GM08714 (cell line): ENCODE data around the gene UBE3C.
"Not testable (repeated sequence)": the region's sequence is repeated elsewhere in the genome, so short reads cannot be mapped to it uniquely, and the experiment has no call there.

Experiments
- H3K4me3 ChIP-seq: fragments of 200-500 bp; sonication (Bioruptor generic); 2 replicates; pipeline ENCODE4 v1.5.1; 2014; ENCODE audit warnings: mild to moderate bottlenecking, low read length, inconsistent platforms
- ZNF274 ChIP-seq: IDR thresholded peaks from 2 replicates; pipeline ENCODE4 v1.6.1; 2012; ENCODE audit warnings: mild to moderate bottlenecking, low read depth, low read length

Gene UBE3C

DNA sequence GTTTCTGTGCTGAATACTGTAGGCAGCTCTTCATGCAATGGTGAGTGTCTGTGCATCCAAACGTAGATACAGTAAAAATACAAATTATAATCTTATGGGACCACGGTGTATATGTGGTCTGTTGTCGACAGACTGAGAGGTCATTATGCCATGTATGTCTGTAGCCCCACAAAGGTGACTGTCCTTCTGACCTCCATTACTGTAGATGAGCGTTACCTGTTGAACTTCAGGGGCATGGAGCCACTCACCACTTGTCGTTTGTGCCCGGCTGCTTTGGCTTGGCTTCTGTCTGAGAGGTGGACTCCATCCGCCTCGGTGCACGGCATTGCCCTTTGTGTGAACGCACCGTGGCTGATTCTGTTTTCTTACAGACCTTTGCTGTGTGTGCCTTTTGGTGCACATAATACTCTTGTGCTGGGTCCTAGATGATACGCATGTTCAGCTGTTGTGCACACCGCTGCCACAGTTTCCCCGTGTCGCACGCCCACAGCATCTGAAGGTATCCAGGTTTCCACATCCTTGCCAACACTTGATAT is 2.9 kb downstream of the UBE3C start:
- H3K4me3 ChIP-seq: no peak overlapping the region
- no peak for TF ChIP-seq ZNF274

DNA sequence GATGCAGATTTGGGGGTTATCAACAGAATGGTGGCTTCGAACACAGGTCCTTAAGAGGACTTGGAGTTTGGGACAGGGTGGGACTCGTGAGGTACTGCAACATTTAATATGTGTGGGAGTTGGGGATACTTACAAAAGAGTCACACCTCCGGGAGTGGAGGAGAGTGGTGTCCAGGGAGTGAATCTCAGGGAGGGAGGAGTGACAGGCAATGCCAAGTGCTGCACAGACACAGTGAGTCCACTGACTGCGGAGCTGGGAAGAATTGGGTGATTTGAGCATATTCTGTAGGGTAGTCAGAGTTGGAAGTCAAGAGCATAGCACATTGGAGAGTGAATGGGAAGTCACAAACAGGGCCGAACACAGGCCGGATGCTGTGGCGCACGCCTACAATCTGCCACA is 5.1 kb downstream of the UBE3C start:
- TF ChIP-seq ZNF274: no peak
- no peak overlapping the region for H3K4me3 ChIP-seq

DNA sequence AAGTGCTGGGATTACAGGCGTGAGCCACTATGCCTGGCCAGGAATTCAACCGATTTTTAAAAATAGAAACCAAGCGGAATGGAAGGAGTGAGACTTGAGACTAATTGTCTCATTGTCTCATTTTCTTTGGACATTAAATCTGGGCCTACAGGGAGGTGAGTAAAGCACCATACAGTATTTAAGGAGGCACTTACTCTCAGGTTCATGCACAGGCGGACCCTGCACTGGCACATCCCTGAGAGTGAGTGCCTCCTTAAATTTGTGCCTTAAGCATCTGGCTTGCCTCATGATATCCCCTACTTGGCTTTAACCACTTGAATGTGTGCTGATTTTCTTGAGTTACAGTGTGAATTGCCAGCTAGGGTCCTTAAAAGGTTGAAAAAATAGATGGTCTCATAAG is 10.6 kb downstream of the UBE3C start:
- no peak for TF ChIP-seq ZNF274
- H3K4me3 ChIP-seq: no peak overlapping the region

DNA sequence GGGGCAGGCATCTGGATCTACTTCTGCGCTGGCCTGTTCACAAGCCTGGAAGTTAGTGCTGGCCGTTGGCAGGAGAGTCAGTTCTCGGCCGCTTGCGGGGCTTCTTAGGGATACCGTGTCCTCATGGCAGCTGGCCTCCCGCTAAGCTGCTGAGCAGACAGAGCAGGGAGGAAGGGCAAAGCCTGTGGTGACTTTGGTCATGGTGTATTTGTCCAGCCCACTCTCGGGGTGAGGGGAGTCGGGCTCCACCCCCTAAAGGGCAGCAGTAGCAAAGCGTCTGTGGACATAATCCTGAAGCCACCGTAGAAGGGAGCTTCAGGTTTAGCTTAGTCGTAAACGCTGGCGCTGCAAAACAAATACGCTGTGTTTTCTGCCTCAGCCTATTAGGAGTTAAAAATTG is 12.2 kb downstream of the UBE3C start:
- no peak overlapping the region for H3K4me3 ChIP-seq
- no peak for TF ChIP-seq ZNF274

DNA sequence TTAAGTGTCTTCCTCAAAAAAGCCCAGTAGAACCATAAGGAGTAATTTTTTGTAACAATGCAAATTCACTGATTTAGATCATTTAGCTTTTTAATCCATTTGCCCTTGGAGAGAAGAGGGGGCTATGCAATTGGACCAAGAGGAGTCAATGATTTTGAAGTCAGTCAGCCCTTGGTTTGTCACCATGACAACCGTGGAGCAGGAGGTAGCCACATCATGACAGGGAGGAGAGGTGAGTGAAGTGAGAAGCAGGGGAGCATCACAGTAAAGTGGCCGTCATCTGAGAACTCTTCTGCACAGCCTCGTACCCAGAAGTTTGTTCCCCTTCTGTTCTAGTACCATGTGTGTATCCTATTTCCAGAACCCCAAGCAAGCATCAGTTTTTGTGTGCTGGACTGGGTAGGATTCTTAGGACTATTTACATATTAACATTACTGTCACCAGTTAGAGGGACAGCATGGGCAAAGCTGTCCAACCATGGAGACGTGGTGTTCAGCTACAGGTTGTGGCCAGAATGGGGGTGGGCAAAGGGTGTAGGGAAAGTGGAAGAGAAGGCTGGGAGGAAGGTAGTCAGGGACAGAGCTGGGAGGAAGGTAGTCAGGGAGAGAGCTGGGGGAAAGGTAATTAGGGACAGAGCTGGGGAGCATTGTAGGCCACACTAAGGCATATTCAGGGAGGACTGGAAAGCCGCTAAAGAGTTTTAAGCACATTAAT is 13.1 kb downstream of the UBE3C start:
- H3K4me3 ChIP-seq: no peak overlapping the region

DNA sequence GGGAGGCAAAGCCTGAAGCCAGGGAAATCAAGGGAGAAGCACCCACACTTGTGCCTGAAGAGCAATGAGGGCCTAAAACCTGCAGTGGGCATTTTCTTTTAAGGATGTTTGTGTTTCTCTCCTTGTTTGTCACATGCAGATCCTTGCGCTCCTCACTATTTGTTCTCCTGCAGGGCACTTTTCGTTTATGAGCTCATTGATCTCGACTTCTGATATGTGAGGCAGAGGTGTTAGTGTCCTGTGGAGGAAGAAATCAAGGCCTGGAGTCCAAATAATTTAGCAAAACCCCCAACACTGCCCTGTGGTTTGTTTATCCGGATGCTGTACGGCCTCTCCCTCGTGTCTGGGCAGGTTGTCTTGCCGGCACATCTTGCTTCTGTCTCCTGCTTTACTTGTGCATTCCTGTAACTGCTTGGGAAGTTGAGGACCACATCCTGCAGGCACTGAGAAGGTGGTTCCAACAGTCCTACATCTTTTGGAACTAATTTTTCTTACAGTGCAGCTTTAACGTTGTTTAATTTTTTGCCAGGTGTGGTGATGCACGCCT is 13.7 kb downstream of the UBE3C start:
- no peak for TF ChIP-seq ZNF274
- no peak overlapping the region for H3K4me3 ChIP-seq

More for the DNA sequence above, 13.1 kb downstream of the UBE3C start:
- TF ChIP-seq ZNF274: no peak

DNA sequence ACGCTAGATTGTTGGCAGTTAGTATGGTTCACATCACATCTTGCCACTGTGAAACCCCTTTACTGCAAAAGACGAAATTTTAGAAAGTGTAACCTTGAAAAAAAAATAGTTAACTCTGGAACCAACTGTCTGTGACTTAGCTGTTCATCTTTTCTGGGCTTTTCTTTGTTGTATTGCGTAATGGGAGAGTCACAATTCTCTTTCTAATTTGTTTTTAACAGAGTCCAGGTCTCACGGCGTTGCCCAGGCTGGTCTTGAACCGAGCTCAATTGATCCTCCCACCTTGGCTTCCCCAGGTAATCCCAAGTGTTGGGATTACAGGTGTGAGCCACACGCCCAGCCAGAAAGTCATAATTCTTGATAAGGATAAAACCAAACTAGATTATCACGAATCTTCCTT is 14.5 kb downstream of the UBE3C start:
- TF ChIP-seq ZNF274: no peak
- H3K4me3 ChIP-seq: no peak overlapping the region

DNA sequence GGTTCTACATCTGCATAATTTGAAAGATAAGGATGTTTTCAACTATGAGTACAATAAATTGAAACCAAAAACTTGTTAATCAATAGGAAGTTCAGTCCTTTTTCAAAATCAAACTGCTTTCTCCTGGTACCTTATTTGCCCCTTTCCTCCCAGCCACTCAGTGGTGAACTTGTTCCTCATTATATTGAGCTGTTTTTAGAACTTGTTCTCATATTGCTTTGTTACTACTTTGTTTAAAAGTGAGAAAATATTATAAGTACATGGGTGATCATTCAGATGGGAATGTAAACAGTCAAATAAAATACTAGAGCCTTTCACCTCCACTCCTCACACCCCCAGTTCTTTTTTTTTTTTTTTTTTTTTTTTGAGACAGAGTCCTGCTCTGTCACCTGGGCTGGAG is 17.2 kb downstream of the UBE3C start:
- H3K4me3 ChIP-seq: no peak overlapping the region
- TF ChIP-seq ZNF274: no peak

DNA sequence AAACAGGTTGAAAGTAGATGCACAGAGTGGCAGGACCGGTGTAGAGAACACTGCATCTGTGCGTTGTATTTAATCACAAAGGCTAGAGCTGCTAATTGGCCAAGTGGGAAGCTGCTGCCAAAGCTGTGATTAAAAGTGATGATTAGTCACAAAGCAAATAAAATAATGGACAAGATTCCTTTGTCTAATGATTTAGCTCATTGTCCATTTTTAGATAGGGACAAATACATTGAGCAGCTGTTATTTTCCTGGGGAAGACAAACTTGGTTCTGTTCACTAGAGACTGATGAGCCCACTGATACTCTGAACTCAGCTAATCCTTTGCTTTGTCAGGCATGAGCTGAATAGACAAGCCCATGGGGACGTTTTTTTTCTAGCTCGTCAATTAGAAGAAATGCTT is 19.7 kb downstream of the UBE3C start:
- TF ChIP-seq ZNF274: no peak
- H3K4me3 ChIP-seq: no peak overlapping the region

DNA sequence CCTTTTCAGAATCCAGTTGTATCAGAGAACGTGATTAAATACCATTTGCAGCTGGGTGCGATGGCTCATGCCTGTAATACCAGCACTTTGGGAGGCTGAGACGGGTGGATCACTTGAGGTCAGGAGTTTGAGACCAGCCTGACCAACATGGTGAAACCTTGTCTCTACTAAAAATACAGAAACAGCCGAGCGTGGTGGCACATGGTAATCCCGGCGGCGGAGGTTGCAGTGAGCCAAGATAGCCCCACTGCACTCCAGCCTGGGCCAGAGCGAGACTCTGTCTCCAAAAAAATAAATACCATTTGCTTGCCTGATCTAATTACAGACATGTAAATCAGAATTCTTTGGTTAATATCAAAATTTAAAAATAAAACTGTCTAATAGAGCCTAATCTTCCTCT is 20.8 kb downstream of the UBE3C start:
- not testable (repeated sequence) for H3K4me3 ChIP-seq

DNA sequence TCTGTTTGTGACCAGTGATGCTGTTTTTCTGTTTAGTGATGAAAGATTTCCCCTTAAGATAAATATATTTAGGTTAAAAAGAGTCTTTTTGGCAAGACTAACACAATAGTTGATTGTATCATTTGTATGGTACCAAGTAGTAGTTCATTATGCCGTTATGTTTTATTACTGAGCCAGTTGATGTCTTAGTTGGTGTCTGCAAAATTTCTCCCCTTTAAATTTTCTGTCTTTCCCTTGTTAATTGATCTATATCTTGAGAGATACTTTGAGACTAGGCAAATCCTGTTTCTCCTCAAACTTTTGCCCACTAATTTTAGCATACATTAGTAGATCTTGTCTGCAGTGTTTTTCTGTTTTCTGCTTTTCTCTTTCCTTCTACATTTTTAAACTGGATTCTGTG is 21.7 kb downstream of the UBE3C start:
- no peak overlapping the region for H3K4me3 ChIP-seq
- no peak for TF ChIP-seq ZNF274

DNA sequence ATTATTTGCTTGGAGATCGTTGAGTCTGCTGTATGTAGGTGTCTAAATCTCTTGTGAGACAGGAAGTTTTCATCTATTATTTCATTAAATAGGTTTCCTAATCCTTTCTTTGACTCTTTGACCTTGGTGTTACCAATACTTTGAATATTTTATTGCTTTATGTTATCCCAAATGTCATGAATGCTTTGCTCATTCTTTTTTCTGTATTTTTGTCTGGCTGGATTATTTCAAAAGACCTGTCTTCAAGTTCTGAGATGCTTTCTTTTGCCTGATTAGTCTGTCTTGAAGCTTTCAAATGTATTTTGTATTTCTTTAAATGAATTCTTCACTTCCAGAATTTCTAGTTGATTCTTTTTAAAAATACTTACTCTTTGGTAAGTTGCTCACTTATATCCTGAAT is 27.3 kb downstream of the UBE3C start:
- TF ChIP-seq ZNF274: no peak
- no peak overlapping the region for H3K4me3 ChIP-seq

DNA sequence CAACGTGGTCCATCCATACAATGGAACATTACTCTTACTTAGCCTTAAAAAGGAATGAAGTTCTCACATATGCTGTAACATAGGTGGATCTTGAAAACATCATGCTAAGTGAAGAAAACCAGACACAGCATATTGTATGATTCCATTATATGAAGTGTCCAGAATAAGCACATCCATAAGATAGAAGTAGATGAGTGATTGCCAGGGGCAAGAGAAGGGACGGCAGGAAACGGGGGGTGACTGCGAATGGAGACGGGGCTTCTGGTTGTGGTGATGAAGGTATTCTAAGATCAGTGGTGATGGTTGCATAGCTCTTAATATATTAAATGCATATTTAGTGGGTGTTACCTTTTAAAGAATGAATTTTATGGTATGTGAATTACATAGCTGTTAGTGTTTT is 29.8 kb downstream of the UBE3C start:
- TF ChIP-seq ZNF274: no peak
- no peak overlapping the region for H3K4me3 ChIP-seq

DNA sequence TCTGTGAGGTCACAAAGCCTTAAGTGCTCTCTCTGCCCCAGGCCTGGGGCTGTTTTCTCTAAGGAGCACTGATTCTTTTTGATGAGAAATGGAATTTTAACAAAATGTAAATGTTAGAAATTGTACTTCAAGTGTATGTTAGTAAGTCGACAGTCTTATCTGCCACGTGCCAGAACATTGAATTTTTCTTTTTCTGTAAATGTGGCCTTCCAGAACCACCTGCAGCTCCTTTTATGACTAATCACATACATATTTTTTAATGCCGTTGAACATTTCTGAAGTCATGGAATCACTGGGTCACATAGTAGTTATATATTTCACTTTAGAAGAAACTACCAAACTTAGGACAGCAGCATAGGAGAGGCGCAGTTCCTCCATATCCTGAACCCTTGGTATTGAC is 38.0 kb downstream of the UBE3C start:
- TF ChIP-seq ZNF274: no peak

DNA sequence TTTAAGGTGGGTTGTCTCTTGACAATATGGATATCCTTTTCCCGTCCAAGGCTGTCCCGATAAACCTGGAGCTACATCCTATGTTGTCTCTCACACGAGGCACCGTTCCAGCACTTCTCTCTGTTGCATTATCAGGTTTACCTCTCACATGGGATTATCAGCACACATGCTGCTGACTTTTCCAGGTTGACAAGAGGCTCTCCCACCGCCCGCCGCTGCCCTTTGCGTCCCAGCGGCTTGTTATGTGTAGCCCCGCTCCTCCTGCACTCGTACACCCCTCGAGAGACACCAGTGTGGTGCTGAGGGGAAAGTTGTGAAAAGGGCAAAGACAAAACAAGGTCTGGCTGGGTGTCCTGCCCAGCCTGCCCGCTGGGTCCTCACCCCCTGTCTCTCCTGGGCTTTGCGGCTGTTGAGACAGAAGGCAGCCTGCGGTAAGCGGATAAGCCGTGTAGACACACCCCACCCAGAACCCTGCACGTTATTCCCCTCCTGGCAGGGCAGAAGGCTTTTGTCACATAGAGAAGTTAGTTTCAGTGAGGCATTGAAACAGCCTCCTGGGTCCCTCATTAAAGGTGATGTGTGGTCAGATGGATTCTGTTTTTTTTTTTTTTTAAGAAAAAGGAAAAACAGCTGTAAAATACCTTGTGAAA is 38.7 kb downstream of the UBE3C start:
- H3K4me3 ChIP-seq: no peak overlapping the region
- TF ChIP-seq ZNF274: no peak

More for the DNA sequence above, 38.0 kb downstream of the UBE3C start:
- H3K4me3 ChIP-seq: no peak overlapping the region
